H1 (cell line): ENCODE measurements around the gene KCNQ1. TPM values are rescaled to one million over a fixed set of nuclear protein-coding genes. Genes with fewer than 3 reads are reported as not detected.

ENCODE experiments used
- ASH2L ChIP-seq: fragments of 200-600, 300-600 bp; sonication (generic); IDR thresholded peaks from one replicate; pipeline ENCODE4 v1.7.1; 2017; ENCODE audit warnings: low read length
- ATF3 ChIP-seq: IDR thresholded peaks from 2 replicates; pipeline ENCODE4 v1.6.1; 2011; ENCODE audit warnings: low read depth, mild to moderate bottlenecking, low read length; ENCODE audit not compliant: insufficient read depth
- CHD7 ChIP-seq: fragments of 300-600 bp; sonication (generic); IDR thresholded peaks from 2 replicates; pipeline ENCODE4 v1.7.1; 2012; ENCODE audit warnings: low read length, moderate library complexity, mild to moderate bottlenecking, inconsistent platforms; ENCODE audit not compliant: insufficient replicate concordance
- CTBP2 ChIP-seq: IDR thresholded peaks from 2 replicates; pipeline ENCODE4 v1.7.0; 2011; ENCODE audit warnings: borderline replicate concordance, mild to moderate bottlenecking, moderate library complexity, mixed read lengths, low read length; ENCODE audit not compliant: insufficient read depth, insufficient read length
- JUN ChIP-seq: IDR thresholded peaks from 2 replicates; pipeline ENCODE4 v1.6.1; 2011; ENCODE audit warnings: low read depth, mild to moderate bottlenecking, improper control_type of control experiment, low read length
- KDM4A ChIP-seq: IDR thresholded peaks from one replicate; pipeline ENCODE4 v1.7.1; 2012; ENCODE audit warnings: low read depth, mild to moderate bottlenecking, moderate library complexity, low read length, inconsistent platforms; ENCODE audit not compliant: severe bottlenecking
- POU5F1 ChIP-seq: IDR thresholded peaks from 2 replicates; pipeline ENCODE4 v1.6.1; 2011; ENCODE audit warnings: low read depth, mild to moderate bottlenecking, low read length, moderate library complexity
- SIN3A ChIP-seq, 2 experiments: IDR thresholded peaks in 1 of 2; conservative IDR thresholded peaks in 1 of 2; 2 replicates each; pipeline ENCODE4 v1.6.1; 2011 to 2012; ENCODE audit warnings: low read length in 2 of 2, improper control_type of control experiment in 1 of 2, low read depth in 1 of 2, mild to moderate bottlenecking in 1 of 2
- SIX5 ChIP-seq: IDR thresholded peaks from 2 replicates; pipeline ENCODE4 v1.6.1; 2011; ENCODE audit warnings: mild to moderate bottlenecking, low read depth, low read length
- SRF ChIP-seq: IDR thresholded peaks from 2 replicates; pipeline ENCODE4 v1.6.1; 2011; ENCODE audit warnings: mild to moderate bottlenecking, low read depth, low read length, moderate library complexity
- TAF1 ChIP-seq: IDR thresholded peaks from 2 replicates; pipeline ENCODE4 v1.6.1; 2011; ENCODE audit warnings: mild to moderate bottlenecking, low read depth, low read length
- polyA plus RNA-seq, 7 experiments: library from polyadenylated mRNA; depleted of rRNA in 3 of 7; stranded (reverse) in 5 of 7; unstranded in 2 of 7; fragments of >200 nt in 5 of 7; fragments of 200-250 nt in 2 of 7; gene quantifications; 1 replicate in 5 of 7; 2 replicates in 1 of 7; 4 replicates in 1 of 7; pipeline versions ENCODE4 v1.2.1 to v1.2.3, GENCODE V29; 2011 to 2013; ENCODE audit warnings: missing spikeins in 2 of 7, mixed read lengths in 2 of 7
- total RNA-seq: library from RNA; stranded (reverse); fragmentation: NEBNext Ultra II Directional; extraction: Animal tissue kit (Norgen Biotek cat#: 25700); gene quantifications from 2 replicates; pipeline ENCODE4 v1.2.1, GENCODE V29; 2021

KCNQ1 gene
- total and polyA plus RNA-seq, 2 of the 8 experiments (the other 6 are each of a cell fraction or from before 2014, with no cell fraction given): 1.9 to 2.0 TPM

- TF ChIP-seq CHD7 (no peak), ASH2L (no peak), SIN3A (conservative IDR thresholded peaks at IDR 0.05 in 1 of 2, IDR thresholded peaks at IDR 0.05 in 1 of 2; ENCODE audit: low read depth in 1 of 2, low read length in 2 of 2) (no peak), JUN (no peak), CTBP2 (no peak), SIX5 (no peak), SRF (no peak), POU5F1 (no peak), ATF3 (no peak), TAF1 (no peak), KDM4A (no peak)
Observed at GRCh38 chr11:2484576-2485125, 39.8 kb downstream of the KCNQ1 start (continued).
